ENCODE results near the gene GCK. TPM values are rescaled to one million over a fixed set of nuclear protein-coding genes. Genes with fewer than 3 reads are reported as not detected.

The GCK gene
- total RNA-seq, 1 donor from 2014 or later: 0.37 TPM

DNA sequence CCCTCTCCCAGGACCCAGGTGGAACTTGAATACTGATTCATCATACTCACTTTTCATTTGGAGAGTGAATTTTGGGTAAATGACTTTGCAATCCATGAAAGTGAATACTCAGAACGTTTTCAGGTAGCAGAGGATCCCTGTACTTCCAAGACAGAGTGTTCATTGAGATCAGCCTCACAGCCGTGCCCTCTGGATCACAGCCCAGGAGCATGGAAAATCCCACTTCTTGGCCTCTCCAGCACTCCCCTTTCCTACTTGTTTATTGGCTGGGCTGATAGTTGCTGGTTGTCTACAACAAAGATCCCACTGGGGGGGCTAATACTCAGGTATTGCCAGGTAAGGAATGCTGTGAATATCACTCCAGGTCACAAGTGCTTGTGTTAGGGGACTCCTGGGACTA, 5.9 kb downstream of the GCK start:
- Mint-ChIP-seq H3K36me3 (ENCODE audit: low read depth) (peaks cover 2% of the 10 kb centered on the region), H3K9me3 (ENCODE audit: low read depth) (peaks cover 12% of the 10 kb centered on the region), H3K27ac (ENCODE audit: unreplicated experiment) (no peak overlapping the region), H3K27me3 (ENCODE audit: low read depth) (no peaks in the 10 kb centered on the region), H3K4me3 (ENCODE audit: unreplicated experiment) (no peak overlapping the region), H3K4me1 (ENCODE audit: low read depth) (peaks cover 17% of the 10 kb centered on the region)
- TF ChIP-seq, protein P1, sequence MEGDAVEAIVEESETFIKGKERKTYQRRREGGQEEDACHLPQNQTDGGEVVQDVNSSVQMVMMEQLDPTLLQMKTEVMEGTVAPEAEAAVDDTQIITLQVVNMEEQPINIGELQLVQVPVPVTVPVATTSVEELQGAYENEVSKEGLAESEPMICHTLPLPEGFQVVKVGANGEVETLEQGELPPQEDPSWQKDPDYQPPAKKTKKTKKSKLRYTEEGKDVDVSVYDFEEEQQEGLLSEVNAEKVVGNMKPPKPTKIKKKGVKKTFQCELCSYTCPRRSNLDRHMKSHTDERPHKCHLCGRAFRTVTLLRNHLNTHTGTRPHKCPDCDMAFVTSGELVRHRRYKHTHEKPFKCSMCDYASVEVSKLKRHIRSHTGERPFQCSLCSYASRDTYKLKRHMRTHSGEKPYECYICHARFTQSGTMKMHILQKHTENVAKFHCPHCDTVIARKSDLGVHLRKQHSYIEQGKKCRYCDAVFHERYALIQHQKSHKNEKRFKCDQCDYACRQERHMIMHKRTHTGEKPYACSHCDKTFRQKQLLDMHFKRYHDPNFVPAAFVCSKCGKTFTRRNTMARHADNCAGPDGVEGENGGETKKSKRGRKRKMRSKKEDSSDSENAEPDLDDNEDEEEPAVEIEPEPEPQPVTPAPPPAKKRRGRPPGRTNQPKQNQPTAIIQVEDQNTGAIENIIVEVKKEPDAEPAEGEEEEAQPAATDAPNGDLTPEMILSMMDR (IDR thresholded peaks at IDR 0.05): no peak
- no peak for DNase-seq (ENCODE audit: low spot score)

GRCh38 chr7:44182827-44183226, 6.4 kb downstream of the GCK start:
- Mint-ChIP-seq H3K36me3 (ENCODE audit: low read depth) (peaks cover 2% of the 10 kb centered on the region), H3K4me1 (ENCODE audit: low read depth) (peaks cover 23% of the 10 kb centered on the region), H3K27me3 (ENCODE audit: low read depth) (no peaks in the 10 kb centered on the region), H3K4me3 (ENCODE audit: unreplicated experiment) (no peak overlapping the region), H3K9me3 (ENCODE audit: low read depth) (peaks cover 12% of the 10 kb centered on the region), H3K27ac (ENCODE audit: unreplicated experiment) (no peak overlapping the region)
- DNase-seq (ENCODE audit: low spot score): no peak
- TF ChIP-seq, protein P1 (IDR thresholded peaks at IDR 0.05): no peak

- peaks cover 12% of the 10 kb centered on the region for H3K9me3 Mint-ChIP-seq (ENCODE audit: low read depth)
These were observed 8.6 kb downstream of the GCK start for GRCh38 chr7:44180631-44181030.

DNA sequence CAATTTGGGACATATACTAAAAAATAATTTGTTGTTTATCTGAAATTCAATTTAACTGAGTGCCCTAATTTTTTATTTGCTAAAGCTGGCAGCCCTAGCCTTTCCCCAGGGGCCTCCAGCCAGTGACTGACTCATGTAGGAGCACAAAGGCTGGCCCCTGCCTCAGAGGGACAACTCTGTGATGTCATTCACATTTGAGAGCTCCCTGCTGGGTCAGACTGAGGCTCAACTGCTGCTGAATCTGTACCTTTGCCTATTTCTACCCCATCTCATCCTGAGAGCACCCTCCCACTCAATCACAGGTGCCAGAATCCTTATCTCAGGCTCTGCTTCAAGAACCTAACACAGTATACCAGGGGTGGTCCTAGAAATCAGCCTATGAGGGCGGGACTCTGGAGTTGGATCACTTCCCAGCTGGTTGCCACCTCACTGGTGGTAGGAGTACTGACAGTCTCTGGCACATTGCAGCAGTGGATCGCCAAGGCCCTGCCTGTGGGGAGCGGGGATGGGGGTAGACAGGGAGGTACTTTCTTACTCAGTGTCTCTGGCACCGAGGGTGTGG, 11.6 kb downstream of the GCK start:
- DNase-seq (ENCODE audit: low spot score): no peak
- H3K9me3 Mint-ChIP-seq (ENCODE audit: low read depth): peaks cover 15% of the 10 kb centered on the region
- no peak overlapping the region for H3K4me3 Mint-ChIP-seq (ENCODE audit: unreplicated experiment)
- peaks cover 14% of the 10 kb centered on the region for H3K4me1 Mint-ChIP-seq (ENCODE audit: low read depth)
- no peaks in the 10 kb centered on the region for H3K27me3 Mint-ChIP-seq (ENCODE audit: low read depth)
- H3K27ac Mint-ChIP-seq (ENCODE audit: unreplicated experiment): peak overlapping the region; percentile 64
- no peaks in the 10 kb centered on the region for H3K36me3 Mint-ChIP-seq (ENCODE audit: low read depth)
- TF ChIP-seq, protein P1 (IDR thresholded peaks at IDR 0.05): no peak

More at GRCh38 chr7:44180631-44181030, 8.6 kb downstream of the GCK start:
- Mint-ChIP-seq H3K27ac (ENCODE audit: unreplicated experiment) (no peak overlapping the region), H3K36me3 (ENCODE audit: low read depth) (peaks cover 2% of the 10 kb centered on the region), H3K4me3 (ENCODE audit: unreplicated experiment) (no peak overlapping the region), H3K27me3 (ENCODE audit: low read depth) (no peaks in the 10 kb centered on the region), H3K4me1 (ENCODE audit: low read depth) (peaks cover 31% of the 10 kb centered on the region)
- DNase-seq (ENCODE audit: low spot score): no peak
- TF ChIP-seq, protein P1 (IDR thresholded peaks at IDR 0.05): no peak

GRCh38 chr7:44176486-44176885, 12.8 kb downstream of the GCK start:
- H3K9me3 Mint-ChIP-seq (ENCODE audit: low read depth): peaks cover 9% of the 10 kb centered on the region
- no peak overlapping the region for H3K27ac Mint-ChIP-seq (ENCODE audit: unreplicated experiment)
- TF ChIP-seq, protein P1 (IDR thresholded peaks at IDR 0.05): no peak

More at GRCh38 chr7:44176486-44176885, 12.8 kb downstream of the GCK start:
- Mint-ChIP-seq H3K4me3 (ENCODE audit: unreplicated experiment) (no peak overlapping the region), H3K36me3 (ENCODE audit: low read depth) (no peaks in the 10 kb centered on the region), H3K27me3 (ENCODE audit: low read depth) (no peaks in the 10 kb centered on the region), H3K4me1 (ENCODE audit: low read depth) (peaks cover 14% of the 10 kb centered on the region)
- DNase-seq (ENCODE audit: low spot score): no peak
